Measurements from ENCODE around the gene TAF13. TPM values are rescaled to one million over a fixed set of nuclear protein-coding genes. Genes with fewer than 3 reads are reported as not detected.

The TAF13 gene
- total RNA-seq, 2 experiments from 2014 or later, result 25.9 to 26.5 TPM

DNA sequence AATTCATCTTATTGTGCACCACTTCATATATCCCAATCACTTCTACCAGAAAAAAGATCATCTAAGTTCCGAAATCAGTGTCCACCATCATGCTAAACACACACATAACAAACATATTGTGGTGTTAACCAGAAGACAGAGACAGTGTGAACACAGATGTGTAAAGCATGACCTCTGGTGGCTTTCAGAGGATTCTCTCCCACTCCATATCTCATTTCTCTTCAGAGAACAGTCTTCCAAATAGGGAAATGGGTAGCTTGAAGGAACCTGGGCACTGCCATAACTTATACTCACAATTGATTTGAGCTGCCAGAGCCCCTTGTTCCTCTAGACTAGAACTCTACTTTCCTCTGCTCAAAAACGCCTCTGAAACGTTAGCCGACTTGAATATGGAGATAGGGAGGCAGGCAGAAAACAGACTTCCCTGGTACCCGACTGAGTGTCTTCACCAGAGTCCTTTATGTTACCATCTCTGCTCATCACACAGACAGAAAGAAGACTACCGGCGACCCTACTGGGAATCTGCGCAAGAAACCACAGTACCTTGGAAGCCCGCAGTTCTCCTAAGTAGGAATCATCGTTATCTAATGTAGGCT lies 36.4 kb upstream of the TAF13 start:
- H3K4me1 Mint-ChIP-seq (ENCODE audit: low read depth), result peaks cover 31% of the 10 kb centered on the region
- H3K4me3 Mint-ChIP-seq, result peak overlapping the region; percentile 94
- CTCF ChIA-PET, result interaction anchor here (0.7 to 8.0 kb wide), 18 partner anchors 11 to 552 kb away, joined by 3 to 104 read pairs (median 4); partner anchors contain the start of genes CLCC1, EEIG2, TAF13 and TMEM167B
- H3K36me3 Mint-ChIP-seq (ENCODE audit: low read depth), result peaks cover 12% of the 10 kb centered on the region
- Histone ChIP-seq H3K36me3 (ENCODE audit: insufficient read depth, low read length) (no peaks in the 10 kb centered on the region), H3K27ac (ENCODE audit: low read depth in 1 of 2, low read length in 2 of 2) (peak overlapping the region in 1 of 2 donors; percentile 51), H3K4me3 (ENCODE audit: low read length) (peak overlapping the region; percentile 63), H3K27me3 (ENCODE audit: control insufficient read depth in 1 of 2, insufficient read depth in 2 of 2, low read length in 2 of 2) (no peaks in the 10 kb centered on the region), H3K9me3 (ENCODE audit: control insufficient read depth in 1 of 2, insufficient read depth in 1 of 2, low read length in 2 of 2) (no peaks in the 10 kb centered on the region), H3K4me1 (ENCODE audit: insufficient read depth, low read length) (peaks cover 26% of the 10 kb centered on the region)
- peak; percentile 15 for ATAC-seq (ENCODE audit: poor library complexity)
- DNase-seq, result peak in 4 of 14 experiments; percentile 12 to 66 (median 50)
- intact Hi-C loops (cut with DNase I, micrococcal nuclease), result loop anchor here (1.0 to 10.0 kb wide), 16 partner anchors 12 to 595 kb away; partner anchors contain the start of genes CLCC1 (in 2 of the 2), PRPF38B (in 2 of the 2), SARS1 (in 2 of the 2) and ATXN7L2 (in 1 of the 2)
- H3K9me3 Mint-ChIP-seq, result no peaks in the 10 kb centered on the region
- peak overlapping the region; percentile 98 for H3K27ac Mint-ChIP-seq
- TF ChIP-seq, protein P1, sequence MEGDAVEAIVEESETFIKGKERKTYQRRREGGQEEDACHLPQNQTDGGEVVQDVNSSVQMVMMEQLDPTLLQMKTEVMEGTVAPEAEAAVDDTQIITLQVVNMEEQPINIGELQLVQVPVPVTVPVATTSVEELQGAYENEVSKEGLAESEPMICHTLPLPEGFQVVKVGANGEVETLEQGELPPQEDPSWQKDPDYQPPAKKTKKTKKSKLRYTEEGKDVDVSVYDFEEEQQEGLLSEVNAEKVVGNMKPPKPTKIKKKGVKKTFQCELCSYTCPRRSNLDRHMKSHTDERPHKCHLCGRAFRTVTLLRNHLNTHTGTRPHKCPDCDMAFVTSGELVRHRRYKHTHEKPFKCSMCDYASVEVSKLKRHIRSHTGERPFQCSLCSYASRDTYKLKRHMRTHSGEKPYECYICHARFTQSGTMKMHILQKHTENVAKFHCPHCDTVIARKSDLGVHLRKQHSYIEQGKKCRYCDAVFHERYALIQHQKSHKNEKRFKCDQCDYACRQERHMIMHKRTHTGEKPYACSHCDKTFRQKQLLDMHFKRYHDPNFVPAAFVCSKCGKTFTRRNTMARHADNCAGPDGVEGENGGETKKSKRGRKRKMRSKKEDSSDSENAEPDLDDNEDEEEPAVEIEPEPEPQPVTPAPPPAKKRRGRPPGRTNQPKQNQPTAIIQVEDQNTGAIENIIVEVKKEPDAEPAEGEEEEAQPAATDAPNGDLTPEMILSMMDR (IDR thresholded peaks at IDR 0.05), result no peak
- POLR2A ChIA-PET, result interaction anchor here (1.0 to 6.9 kb wide), 7 partner anchors 12 to 420 kb away, joined by 3 to 126 read pairs (median 8); partner anchors contain the start of genes PRPF38B, SARS1, TAF13 and TMEM167B
- H3K27me3 Mint-ChIP-seq, result peaks cover 9% of the 10 kb centered on the region

- ChIA-PET CTCF (interaction anchor here (1.8 to 8.0 kb wide), 7 partner anchors 11 to 421 kb away, joined by 3 to 104 read pairs (median 10); partner anchors contain the start of genes TMEM167B and WDR47), POLR2A (interaction anchor here (1.5 to 6.9 kb wide), 6 partner anchors 11 to 419 kb away, joined by 7 to 126 read pairs (median 11); partner anchors contain the start of genes PRPF38B, SARS1, TAF13 and TMEM167B)
- Histone ChIP-seq H3K9me3 (ENCODE audit: control insufficient read depth in 1 of 2, insufficient read depth in 1 of 2, low read length in 2 of 2) (no peaks in the 10 kb centered on the region), H3K36me3 (ENCODE audit: insufficient read depth, low read length) (no peaks in the 10 kb centered on the region), H3K4me1 (ENCODE audit: insufficient read depth, low read length) (peaks cover 26% of the 10 kb centered on the region), H3K27ac (ENCODE audit: low read depth in 1 of 2, low read length in 2 of 2) (no peak overlapping the region), H3K4me3 (ENCODE audit: low read length) (no peak overlapping the region), H3K27me3 (ENCODE audit: control insufficient read depth in 1 of 2, insufficient read depth in 2 of 2, low read length in 2 of 2) (no peaks in the 10 kb centered on the region)
- Mint-ChIP-seq H3K4me3 (no peak overlapping the region), H3K27ac (peak overlapping the region; percentile 98), H3K27me3 (peaks cover 9% of the 10 kb centered on the region), H3K9me3 (no peaks in the 10 kb centered on the region), H3K4me1 (ENCODE audit: low read depth) (peaks cover 31% of the 10 kb centered on the region), H3K36me3 (ENCODE audit: low read depth) (peaks cover 12% of the 10 kb centered on the region)
- DNase-seq, result peak in 3 of 14 experiments; percentile 2 to 39 (median 35)
- intact Hi-C loops (cut with DNase I, micrococcal nuclease), result loop anchor here (1.0 to 10.0 kb wide), 16 partner anchors 11 to 594 kb away; partner anchors contain the start of genes CLCC1 (in 2 of the 2), PRPF38B (in 2 of the 2), SARS1 (in 2 of the 2) and ATXN7L2 (in 1 of the 2)
- TF ChIP-seq, protein P1 (IDR thresholded peaks at IDR 0.05), result no peak
- ATAC-seq (ENCODE audit: poor library complexity), result no peak
These were observed 35.7 kb upstream of the TAF13 start for GRCh38 chr1:109111386-109112055.

DNA sequence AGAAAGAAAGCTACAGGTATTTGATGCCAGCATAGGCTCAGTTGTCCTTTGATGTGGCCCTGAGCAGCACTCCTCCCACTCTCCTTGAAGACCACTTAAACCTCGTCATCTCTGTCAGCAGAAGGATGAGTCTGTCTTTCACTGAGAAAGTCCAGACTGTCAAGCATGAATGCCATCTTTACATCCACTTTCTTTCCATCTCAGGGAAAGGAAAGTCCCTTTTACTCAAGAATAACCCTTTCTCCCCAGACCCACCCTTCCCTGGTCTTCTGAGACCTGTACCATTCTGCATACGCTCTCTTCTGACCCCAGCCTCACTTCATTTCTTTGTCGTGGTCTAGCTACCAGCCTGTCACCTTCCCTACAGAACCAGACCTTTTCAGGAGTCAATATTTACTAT lies 34.1 kb upstream of the TAF13 start:
- ATAC-seq (ENCODE audit: poor library complexity), result no peak
- no peak for DNase-seq
- H3K27ac ChIP-seq (ENCODE audit: low read depth in 1 of 2, low read length in 2 of 2), result no peak overlapping the region
- H3K36me3 ChIP-seq (ENCODE audit: insufficient read depth, low read length), result no peaks in the 10 kb centered on the region
- no peak overlapping the region for H3K27ac Mint-ChIP-seq
- intact Hi-C loops (cut with DNase I, micrococcal nuclease), result loop anchor here (5.0 to 10.0 kb wide), 9 partner anchors 68 to 593 kb away; partner anchors contain the start of genes SARS1 (in 2 of the 2), ATXN7L2 (in 1 of the 2), CLCC1 (in 1 of the 2) and PRPF38B (in 1 of the 2)
- no peak overlapping the region for H3K4me3 Mint-ChIP-seq
- H3K9me3 Mint-ChIP-seq, result no peaks in the 10 kb centered on the region
- peaks cover 26% of the 10 kb centered on the region for H3K4me1 ChIP-seq (ENCODE audit: insufficient read depth, low read length)
- H3K27me3 ChIP-seq (ENCODE audit: control insufficient read depth in 1 of 2, insufficient read depth in 2 of 2, low read length in 2 of 2), result no peaks in the 10 kb centered on the region
- peaks cover 29% of the 10 kb centered on the region for H3K4me1 Mint-ChIP-seq (ENCODE audit: low read depth)
- TF ChIP-seq, protein P1 (IDR thresholded peaks at IDR 0.05), result no peak
- CTCF ChIA-PET, result interaction anchor here (8.0 kb wide), 1 partner anchor 9 kb away, joined by 104 read pairs; no protein-coding TSS in a partner anchor
- peaks cover 9% of the 10 kb centered on the region for H3K27me3 Mint-ChIP-seq
- H3K9me3 ChIP-seq (ENCODE audit: control insufficient read depth in 1 of 2, insufficient read depth in 1 of 2, low read length in 2 of 2), result no peaks in the 10 kb centered on the region
- POLR2A ChIA-PET, result interaction anchor here (6.9 kb wide), 1 partner anchor 10 kb away, joined by 126 read pairs; no protein-coding TSS in a partner anchor
- H3K36me3 Mint-ChIP-seq (ENCODE audit: low read depth), result peaks cover 12% of the 10 kb centered on the region
- no peak overlapping the region for H3K4me3 ChIP-seq (ENCODE audit: low read length)
